HG03039 (cell line): ENCODE data around the gene ACOT2.
"Not testable (repeated sequence)": the region's sequence is repeated elsewhere in the genome, so short reads cannot be mapped to it uniquely, and the experiment has no call there.

Experiments
- ATAC-seq: cut with Tn5 transposase; IDR thresholded peaks from one replicate; pipeline ENCODE4 v1.9.1; 2021; ENCODE audit warnings: mild to moderate bottlenecking, moderate library complexity; ENCODE audit not compliant: unreplicated experiment

ACOT2 gene

GRCh38 chr14:73567358-73567757 is 1.7 kb upstream of the ACOT2 start:
- ATAC-seq: no peak

- no peak for ATAC-seq
These were observed 795 bp upstream of the ACOT2 start for GRCh38 chr14:73567951-73568885.

- ATAC-seq: not testable (repeated sequence)
These were observed 178 bp upstream of the ACOT2 start for GRCh38 chr14:73568886-73569184.

- not testable (repeated sequence) for ATAC-seq
These were observed 1.9 kb downstream of the ACOT2 start for GRCh38 chr14:73570913-73571312.

GRCh38 chr14:73573034-73573433 is 4.0 kb downstream of the ACOT2 start:
- not testable (repeated sequence) for ATAC-seq

- not testable (repeated sequence) for ATAC-seq
These were observed 4.7 kb downstream of the ACOT2 start for GRCh38 chr14:73573740-73574139.

- not testable (repeated sequence) for ATAC-seq
These were observed 5.2 kb downstream of the ACOT2 start for GRCh38 chr14:73574251-73574650.

GRCh38 chr14:73576391-73576790 is 7.4 kb downstream of the ACOT2 start:
- ATAC-seq: no peak

- ATAC-seq: not testable (repeated sequence)
These were observed 8.2 kb downstream of the ACOT2 start for GRCh38 chr14:73577214-73577613.

GRCh38 chr14:73582102-73582979 is 13.3 kb downstream of the ACOT2 start:
- not testable (repeated sequence) for ATAC-seq

GRCh38 chr14:73588695-73589094 is 19.7 kb downstream of the ACOT2 start:
- no peak for ATAC-seq

GRCh38 chr14:73589116-73589515 is 20.1 kb downstream of the ACOT2 start:
- ATAC-seq: no peak

GRCh38 chr14:73590673-73591004 is 21.6 kb downstream of the ACOT2 start:
- ATAC-seq: not testable (repeated sequence)

GRCh38 chr14:73591690-73592449 is 22.9 kb downstream of the ACOT2 start, which contains the start of gene ACOT4:
ACOT4 (plus strand) TSS chr14:73591873; CDS start chr14:73591960, 87 bp downstream.
- peak; percentile 51 for ATAC-seq

GRCh38 chr14:73594491-73594890 is 25.5 kb downstream of the ACOT2 start:
- ATAC-seq: no peak

GRCh38 chr14:73599499-73599898 is 30.5 kb downstream of the ACOT2 start:
- no peak for ATAC-seq

GRCh38 chr14:73602994-73603393 is 34.0 kb downstream of the ACOT2 start:
- no peak for ATAC-seq

- ATAC-seq: no peak
These were observed 37.3 kb downstream of the ACOT2 start for GRCh38 chr14:73606271-73606670.

GRCh38 chr14:73607241-73607640 is 38.2 kb downstream of the ACOT2 start:
- no peak for ATAC-seq

GRCh38 chr14:73610687-73611086 is 41.7 kb downstream of the ACOT2 start:
- ATAC-seq: no peak
